Activated naive CD4-positive, alpha-beta T cell treated with anti-CD3 and anti-CD28 coated beads, Interleukin-2, amount 50 U/mL, for 16 hours (primary cell): ENCODE measurements around the gene DOLPP1.

Experiments used
- DNase-seq: peaks from one replicate; pipeline ENCODE4 v3.0.0-alpha.2; 2020

DOLPP1 gene

DNA sequence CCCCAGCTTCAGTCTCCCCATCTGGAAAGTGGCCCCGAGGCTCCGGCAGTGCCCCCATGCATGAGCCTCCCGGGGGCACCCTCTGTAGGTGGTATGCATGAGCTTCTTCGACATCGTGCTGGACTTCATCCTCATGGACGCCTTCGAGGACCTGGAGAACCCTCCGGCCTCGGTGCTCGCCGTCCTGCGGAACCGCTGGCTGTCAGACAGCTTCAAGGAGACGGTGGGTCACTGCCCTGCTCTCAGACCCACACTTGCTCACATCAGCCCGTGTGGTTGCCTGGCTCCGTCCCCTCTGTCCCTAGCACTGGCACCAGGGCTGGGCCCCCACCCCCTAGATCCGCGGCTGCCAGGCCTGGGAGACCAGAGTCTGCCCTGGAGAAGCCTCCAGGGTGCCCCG is 12.8 kb upstream of the DOLPP1 start:
- no peak for DNase-seq

DNA sequence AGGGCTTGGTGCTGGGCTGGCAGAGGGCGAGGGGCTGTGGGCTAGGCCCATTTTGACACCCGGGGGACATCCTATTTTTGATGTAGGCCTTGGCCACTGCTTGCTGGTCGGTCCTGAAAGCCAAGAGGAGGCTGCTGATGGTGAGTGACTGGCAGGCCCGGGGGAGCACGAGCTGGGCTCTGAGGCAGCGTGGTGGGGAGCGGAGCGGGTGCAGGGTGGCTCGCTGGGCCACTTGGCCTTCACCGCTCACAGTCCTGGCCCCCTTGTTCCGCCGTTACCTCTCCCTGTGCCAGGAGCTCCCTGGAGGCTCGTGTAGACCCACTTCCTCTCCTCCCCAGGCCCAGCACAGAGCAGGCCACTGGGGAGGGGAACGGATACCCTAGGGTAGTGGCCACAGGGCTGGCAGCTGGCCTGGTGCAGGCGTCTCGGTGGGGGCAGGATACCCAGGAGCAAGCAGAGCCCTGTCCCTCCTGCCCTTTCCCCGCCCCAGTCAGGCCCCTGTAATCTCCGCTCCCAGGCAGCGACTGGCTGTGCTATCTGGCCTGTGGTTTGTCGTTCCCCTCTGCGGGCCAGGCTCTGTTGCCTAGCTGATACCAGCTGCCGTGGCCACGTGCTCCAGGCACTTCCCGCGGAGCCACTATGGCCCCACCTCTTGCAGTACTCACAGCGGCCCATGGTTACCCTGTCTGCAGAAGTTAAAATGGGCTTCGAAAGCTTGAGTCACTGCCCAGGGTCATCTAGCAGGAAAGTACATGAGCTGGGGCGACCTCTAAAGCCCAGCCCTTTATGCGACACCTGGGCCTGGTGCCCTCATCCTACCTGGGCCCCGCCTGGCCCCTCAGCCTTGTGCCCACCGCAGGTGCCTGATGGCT is 11.7 kb upstream of the DOLPP1 start:
- DNase-seq = peak; percentile 58

DNA sequence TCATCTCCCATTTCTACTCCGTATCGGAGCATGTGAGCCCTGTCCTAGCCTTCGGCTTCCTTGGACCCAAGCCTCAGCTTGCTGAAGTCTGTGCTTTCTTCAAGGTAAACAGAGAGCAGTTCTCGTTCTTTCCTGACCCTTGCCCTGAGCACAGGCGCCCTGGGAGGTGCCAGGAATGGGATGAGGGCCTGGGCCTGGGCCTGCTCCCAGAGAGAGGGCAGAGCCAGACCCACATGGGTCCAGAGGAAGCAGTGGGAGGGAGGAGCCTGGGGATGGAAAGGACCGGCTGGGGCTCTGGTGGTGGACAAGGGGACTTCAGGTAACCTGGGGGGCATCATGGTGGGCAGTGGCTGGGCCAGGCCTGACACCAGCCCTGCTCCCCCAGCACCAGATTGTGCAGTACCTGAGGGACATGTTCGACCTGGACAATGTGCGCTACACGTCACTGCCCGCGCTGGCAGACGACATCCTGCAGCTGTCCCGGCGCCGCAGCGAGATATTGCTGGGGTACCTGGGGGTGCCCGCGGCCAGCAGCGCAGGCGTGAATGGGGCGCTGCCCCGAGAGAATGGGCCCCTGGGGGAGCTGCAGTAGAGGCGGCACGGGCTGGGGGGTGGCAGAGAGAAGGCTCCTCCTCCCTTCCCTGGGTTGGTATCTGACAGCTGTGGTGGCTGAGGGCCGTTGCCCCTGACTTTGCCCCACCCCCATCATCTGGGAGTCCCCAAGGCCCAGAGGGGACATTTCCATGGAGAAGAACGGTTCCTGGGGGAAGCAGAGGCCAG is 10.9 kb upstream of the DOLPP1 start:
- DNase-seq = no peak

DNA sequence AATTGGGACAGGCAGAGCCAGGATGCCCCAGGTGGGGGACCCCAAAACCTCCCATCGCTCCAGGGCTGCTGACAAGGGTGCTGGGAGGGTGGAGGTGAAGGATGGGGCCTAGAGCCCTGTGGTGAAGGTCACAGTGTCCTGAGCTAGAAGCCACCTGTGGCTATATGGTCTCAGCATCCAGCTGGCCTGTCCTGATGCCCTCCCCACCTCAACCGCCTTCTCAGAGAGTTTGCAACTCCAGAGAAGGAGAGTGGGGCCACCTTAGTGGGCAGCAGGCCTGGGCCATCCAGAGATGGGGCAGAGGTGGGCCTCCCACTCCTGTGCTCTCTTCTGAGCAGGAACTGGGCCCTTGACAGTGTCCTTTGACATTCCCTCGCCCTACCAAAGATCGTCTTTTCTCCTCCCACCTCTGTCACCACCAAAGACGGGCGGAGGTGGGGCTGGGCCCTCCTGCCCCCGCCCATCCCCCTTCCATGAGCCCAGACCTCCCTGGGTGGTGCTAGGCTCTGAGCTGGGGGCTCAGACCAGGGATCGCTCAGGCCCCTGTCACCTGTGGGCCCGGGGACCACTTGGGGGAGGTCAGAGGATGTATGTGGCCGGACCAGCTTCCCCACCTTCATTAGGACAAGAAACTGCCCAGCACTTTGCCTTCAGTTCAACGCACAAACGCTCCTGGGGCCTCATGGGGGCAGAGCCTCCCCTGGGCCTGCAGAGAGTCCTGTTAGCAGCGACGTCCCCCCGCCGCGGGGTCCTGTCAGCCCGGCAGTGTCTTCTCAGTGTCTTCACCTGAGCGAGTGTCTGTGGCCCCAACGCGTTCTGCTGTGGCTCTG is 10.0 kb upstream of the DOLPP1 start:
- no peak for DNase-seq

DNA sequence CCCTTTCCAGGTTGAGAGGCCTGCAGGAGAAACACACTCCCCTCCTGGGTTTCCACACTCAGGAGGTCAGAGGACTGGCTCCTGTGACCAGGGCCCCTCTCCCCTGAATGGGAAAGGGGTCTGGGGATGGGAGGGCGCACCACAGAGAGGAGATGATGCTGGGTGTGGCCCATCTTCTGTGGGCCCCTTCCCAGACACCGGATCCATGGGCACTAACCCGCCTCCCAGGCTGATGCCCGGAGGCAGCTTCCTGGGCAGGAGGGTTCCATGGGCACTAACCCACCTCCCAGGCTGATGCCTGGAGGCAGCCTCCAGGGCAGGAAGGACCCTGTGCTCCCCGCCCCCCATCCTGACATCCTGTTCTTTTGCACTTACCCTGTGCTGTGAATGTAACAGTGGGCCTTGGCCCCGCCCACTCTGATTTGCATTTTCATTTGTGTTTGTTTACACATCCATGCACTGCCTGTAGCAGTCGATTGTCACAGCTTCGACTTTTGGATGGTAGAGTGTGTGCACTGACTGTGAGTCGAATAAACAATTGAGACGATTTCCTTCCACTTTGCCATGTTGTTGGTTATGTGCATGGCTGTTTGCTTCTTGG is 9.3 kb upstream of the DOLPP1 start:
- DNase-seq = no peak

DNA sequence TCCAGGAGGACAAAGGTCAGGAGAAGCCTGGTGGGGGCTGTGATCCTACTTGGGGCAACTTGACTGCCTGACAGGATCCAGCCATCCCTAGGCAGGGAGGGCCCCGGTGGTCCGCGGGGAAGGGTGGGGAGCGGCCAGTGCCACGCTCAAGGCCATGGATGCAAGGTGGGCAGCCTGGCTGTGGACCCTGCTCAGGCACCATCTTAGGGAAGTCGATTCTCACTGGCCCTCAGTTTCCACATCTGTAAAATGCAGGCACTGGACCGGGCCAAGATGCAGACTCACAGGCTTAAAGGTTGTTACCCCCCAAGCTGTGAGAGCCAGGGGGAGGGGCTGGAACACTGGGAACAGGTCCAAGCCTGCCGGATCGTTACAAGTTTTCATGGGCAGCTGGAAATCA is 8.7 kb upstream of the DOLPP1 start:
- DNase-seq = no peak

DNA sequence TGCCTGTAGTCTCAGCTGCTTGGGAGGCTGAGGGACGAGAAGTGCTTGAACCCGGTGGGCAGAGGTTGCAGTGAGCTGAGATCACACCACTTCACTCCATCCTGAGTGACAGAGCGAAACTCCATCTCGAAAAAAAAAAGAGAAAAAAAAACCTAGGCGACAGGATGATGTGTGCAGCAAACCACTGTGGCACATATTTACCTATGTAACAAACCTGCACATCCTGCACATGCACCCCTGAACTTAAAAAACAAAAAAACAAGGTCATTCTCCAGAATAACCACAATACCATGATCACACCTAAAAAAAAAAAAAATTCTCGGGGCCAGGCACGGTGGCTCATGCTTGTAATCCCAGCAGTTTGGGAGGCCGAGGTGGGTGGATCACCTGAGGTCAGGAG is 7.5 kb upstream of the DOLPP1 start:
- no peak for DNase-seq

DNA sequence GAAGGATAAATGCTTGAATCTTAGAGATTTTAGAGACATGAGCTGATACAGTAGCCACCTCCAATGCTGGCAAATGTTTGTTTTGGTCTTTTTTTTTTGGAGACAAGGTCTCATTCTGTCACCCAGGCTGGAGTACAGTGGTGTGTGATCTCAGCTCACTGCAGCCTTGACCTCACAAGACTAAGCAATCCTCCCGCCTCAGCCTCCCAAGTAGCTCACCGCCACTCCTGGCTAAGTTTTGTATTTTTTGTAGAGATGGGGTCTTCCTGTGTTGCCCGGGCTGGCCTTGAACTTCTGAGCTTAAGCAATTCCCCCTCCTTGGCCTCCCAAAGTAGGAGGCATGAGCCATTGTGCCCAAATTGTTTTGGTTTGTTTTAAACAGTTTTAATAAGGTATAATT is 6.8 kb upstream of the DOLPP1 start:
- DNase-seq = no peak

DNA sequence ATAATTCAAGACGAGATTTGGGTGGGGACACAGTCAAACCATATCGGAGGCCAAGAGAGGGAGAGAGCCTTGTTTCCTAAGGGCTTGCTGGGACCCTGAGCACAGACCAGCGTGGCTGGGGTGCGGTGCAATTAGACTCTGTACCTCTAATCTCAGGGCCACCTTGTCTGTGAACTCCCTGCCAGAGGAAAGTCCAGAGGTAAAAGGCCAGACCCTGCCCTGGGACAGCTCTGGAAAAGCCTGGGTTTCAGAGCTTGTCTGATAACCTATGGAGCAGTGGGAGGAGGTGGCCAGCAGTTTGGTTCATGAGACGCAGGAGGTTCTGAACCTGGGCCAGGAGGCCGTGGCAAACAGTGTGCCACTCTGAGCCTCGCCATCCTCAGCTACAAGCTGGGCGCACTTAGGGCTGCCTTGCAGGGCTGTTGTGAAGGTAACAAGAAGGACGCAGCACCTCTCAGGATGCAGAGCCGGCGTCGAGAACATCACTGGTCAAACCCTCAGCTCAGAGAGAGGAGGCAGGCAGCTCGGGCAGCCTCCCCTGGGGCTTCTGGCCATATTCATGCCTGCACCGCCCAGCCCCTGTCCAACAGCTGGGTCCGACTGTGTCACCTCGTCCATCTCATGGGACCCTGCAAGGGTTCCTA is 4.8 kb upstream of the DOLPP1 start:
- no peak for DNase-seq

DNA sequence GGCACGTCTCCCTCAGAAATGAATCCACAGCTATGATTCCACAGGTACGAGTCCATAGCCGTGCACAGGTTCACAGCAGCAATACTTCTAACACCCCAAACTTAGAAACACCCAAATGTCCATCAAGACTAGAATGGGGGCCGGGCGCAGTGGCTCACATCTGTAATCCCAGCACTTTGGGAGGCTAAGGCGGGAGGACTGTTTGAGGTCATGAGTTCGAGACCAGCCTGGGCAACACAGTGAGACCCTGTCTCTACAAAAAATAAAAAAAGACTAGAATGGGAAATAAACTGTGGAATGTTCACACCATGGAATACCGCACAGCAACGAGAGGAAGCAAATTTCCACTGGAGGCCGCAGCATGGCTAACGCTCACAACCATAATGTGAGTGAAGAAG is 4.3 kb upstream of the DOLPP1 start:
- no peak for DNase-seq

DNA sequence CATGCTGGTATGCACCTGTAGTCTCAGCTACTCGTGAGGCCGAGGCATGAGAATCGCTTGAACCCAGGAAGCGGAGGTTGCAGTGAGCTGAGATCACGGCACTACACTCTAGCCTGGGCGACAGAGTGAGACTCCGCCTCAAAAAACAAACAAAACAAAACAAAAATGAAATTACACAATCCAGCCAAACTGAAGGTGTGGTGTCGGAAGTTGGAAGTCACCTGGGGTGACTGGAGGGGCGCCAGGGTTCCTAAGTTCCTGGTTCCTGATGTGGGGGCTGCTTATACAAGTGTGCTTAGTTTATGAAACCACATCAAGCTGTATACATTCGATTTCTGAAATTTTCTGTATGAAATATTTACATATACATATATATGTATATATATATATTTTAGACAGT is 3.7 kb upstream of the DOLPP1 start:
- DNase-seq = no peak

DNA sequence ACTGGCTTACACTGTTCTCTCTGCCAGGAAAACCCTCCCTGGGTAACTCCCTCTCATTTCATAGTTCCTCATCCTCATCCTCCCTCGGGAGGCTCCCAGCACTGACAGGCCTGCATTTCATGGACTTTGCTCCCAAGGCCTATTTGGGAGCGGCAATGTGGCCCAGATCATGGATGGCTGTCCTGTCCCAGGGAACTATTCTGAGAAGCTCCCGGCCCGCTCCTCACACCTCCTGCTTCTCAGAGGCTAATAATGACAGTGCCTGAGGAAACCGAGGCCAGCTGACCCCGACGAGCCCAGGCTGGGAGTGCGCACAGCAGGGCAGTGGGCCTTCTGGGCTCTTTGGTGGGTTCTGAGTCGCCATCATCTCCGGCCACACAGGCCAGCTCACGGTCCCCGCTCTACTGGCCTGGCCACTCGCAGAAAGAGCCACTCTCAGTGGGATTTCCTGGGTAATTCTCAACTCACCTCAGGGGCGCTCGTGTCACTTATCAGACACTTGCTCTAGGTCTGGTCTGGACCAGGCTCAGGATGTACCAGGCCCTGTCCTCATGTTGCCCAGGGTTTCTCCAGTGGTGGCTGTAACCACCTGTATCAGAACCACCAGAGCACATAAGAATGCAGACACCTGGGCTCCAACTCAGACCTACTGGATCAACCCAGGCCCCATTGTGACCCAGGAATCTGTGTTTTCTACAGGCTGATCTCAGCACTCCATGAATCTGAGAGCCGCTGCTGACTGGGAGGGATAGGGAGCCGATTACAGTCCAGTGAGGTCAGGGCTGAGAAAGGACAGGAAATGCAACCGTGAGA is 2.0 kb upstream of the DOLPP1 start:
- DNase-seq = no peak

DNA sequence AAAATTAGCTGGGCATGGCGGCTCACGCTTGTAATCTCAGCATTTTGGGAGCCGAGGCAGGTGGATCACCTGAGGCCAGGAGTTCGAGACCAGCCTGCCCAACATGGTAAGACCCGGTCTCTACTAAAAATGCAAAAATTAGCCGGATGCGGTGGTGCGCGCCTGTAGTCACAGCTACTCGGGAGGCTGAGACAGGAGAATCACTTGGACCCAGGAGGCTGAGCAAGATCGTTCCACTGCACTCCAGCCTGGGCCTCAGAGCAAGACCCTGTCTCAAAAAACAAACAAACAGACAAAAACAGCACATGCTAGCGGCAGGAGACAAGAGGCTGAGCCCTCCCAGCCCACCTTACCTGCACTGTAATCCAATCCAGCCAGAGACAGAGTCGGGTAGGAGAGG is 1.1 kb upstream of the DOLPP1 start:
- no peak for DNase-seq

DNA sequence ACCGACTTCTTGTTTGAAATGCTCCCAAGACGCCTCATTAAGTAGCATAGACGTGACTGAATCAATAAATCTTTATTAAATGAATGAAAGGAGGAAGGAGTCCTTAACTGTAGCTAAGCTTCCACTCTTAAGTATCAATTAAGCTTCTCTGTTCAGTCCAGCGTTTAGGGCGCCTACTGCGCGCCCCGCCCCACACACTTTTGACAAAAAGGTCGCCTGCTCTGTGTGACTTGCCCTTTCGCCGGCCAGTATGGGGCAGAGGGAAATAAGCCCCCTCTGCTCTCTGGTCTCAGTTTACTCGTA is 662 bp upstream of the DOLPP1 start:
- no peak for DNase-seq

DNA sequence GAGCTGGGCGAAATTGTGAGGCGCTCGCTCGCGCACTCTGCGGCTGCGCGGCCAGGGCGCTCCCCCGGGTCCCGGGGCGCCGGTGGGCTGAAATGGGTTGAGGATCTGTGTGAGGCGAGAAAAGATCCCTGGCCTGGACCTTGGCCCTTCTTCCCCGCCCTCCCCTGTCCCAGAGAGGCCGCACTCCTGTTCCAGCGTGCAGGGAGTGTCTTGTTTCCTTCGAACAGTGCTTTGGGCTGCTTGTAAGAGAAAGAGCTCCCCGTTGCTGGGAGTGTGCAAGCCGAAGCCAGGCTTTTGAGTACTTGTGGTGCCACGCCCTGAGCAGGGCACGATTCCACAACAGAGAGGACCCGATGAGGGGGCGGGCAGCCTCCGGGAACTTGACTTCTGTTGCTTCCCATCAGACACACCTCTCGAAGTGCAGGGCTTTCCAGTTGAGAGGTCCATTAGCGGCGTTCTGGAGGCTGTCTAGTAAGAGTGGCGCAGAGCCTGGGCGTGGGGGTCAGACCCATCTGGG is 535 bp downstream of the DOLPP1 start:
- DNase-seq = no peak

DNA sequence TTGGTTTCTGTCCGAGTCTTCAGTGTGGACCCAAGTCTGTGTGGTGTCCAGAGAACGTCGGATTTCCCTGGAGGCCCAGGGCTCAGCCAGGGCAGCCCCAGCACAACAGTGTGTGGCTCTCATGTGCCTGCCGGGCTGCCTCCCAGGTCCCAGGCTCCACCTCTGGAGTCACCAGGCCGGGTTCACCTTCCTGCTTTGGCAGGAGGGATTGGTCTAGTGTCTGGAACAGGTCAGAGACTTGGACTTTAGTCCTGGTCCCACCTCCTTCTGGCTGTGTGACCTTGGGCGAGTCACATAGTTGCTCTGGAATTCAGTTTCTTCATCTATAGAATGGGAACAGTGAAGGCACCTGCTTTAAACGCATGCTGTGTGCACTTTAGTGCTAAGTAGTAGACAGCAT is 3.2 kb downstream of the DOLPP1 start:
- no peak for DNase-seq

DNA sequence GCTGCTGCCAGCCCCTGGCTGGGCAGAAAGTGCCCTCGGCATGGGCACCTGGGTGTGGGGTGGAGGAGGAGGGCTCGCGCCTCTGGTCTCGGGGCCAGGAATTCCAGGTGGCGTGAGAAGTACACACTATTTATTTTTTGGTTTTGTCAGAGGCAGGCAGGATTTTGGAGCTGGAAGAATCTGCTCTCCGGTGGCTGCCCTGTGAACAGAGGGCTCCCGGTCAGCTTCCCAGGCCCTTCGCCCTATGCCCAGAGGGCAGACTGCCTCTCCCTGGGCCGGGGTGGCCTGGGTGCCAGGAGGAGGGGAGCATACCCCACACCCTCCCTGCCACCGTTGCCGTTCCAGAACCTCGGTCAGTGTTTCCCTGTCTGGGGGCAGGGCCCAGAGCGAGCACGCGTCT is 8.3 kb downstream of the DOLPP1 start:
- peak; percentile 11 for DNase-seq

DNA sequence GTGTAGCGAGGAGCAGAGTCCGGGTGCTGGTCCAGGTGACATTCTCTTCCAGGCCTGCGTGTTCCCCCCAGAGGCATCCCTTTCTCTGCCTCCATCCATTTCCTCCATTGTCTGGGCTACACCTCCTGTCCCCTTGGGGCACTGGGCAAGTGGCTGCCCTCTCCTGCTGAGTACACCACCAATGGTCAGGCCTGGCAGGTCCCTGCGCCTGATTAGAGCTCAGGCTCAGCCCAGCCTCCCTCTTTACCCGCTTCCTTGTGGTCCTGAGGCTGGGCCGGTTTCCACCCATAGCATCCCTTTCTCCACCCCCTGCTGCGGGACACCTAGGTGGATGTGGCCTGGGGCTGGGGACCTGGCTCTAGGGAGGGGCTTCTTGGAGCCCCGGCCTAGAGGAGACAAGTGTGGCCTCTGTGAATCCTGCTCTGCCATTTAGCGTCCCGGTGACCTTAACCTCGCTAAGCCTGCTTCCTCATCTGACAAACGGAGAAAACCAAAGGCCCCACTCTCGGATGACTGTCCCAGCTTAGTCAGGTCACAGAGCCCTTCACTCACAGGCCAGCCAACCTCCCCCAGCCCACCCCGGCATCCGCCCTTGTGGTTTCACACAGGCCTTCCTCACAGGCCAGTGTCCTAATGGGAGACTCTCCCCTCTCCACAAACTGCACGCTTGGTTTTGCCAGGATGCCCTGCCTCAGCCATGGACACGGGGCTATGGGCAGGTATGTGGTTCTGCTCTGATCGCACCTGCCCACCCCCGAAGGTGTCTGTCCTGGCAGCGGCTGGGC is 12.9 kb downstream of the DOLPP1 start:
- no peak for DNase-seq

DNA sequence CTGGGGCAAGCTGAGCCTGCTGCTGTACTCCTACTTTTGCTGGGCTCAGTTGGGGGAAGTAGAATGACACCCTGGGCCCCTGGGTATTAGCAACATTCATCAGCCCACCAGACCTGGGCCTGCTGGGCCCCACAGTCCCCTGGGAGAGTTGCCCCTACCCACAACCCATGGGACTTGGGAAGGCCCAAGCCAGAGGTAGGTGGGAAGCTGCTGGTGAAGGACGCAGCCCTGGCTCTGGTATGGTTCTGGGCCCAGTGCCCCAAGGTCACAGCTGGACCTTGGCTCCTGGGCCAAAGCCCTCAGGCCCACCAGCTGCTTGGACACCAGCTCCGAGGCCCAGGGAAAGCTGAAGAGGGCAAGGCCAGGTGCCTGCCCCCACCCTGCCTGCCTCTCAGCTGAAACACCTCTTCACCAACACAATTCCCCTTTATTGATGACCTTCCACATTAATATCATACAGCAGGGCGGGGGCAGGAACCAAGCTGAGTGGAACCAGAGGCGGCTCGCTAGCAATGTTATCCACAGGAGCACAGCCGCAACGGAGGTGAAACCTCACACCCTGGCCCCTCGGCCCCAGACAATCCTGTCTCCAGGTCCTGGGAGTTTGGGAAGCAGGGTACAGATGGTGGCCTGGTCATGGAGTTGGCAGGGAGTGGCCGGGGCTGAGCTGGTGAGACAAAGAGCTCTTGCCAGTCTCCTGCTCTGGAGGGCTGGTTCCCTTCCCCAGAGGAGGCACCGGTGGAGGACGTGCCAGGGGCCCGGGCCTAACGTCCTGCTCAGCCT is 13.7 kb downstream of the DOLPP1 start:
- no peak for DNase-seq

DNA sequence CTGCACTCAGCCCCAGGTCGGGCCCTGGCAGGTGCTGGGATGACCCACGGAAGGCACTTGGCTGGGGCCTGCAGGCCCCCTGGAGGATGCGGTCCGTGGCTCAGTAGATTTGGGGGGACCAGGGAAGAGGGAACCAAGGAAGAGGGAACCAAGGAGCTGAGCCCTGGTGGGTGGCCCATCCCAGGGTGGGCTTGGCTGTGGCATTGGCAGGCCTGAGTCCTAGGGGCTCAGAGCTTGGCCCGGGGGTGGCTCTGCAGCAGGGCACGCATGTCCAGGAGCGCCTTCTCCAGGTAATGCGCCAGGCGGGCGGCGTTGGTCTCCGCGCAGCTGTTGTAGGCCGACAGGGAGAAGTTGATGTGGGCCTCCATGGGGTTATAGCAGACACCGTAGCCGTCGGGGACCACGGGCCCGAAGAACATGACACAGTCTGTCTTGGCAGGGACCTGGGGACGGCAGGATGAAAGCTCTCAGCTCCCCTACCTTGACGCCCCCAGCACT is 14.3 kb downstream of the DOLPP1 start:
- no peak for DNase-seq
